MG63 (cell line): ENCODE measurements around the gene EPN1. TPM values are rescaled to one million over a fixed set of nuclear protein-coding genes. Genes with fewer than 3 reads are reported as not detected.

Source experiments
- DNase-seq: peaks from one replicate; pipeline ENCODE4 v3.0.0-alpha.2; 2020
- H3K27me3 ChIP-seq: fragments of 250-450 bp; sonication (Bioruptor Pico); 2 replicates; pipeline ENCODE4 v1.5.1; 2020; ENCODE audit warnings: mild to moderate bottlenecking, moderate library complexity
- H3K36me3 ChIP-seq: fragments of 250-450 bp; sonication (Bioruptor Pico); 2 replicates; pipeline ENCODE4 v1.5.1; 2020; ENCODE audit warnings: mild to moderate bottlenecking, moderate library complexity
- H3K4me3 ChIP-seq: fragments of 250-450 bp; sonication (Bioruptor Pico); 2 replicates; pipeline ENCODE4 v1.5.1; 2020; ENCODE audit warnings: mild to moderate bottlenecking, moderate library complexity
- H3K9me3 ChIP-seq: fragments of 250-450 bp; sonication (Bioruptor Pico); 2 replicates; pipeline ENCODE4 v1.5.1; 2020; ENCODE audit warnings: mild to moderate bottlenecking, moderate library complexity
- total RNA-seq: library from RNA; depleted of rRNA; stranded (reverse); fragments of >200 nt; shearing (Covaris generic); gene quantifications from 2 replicates; pipeline ENCODE4 v1.2.3, GENCODE V29; 2014; ENCODE audit warnings: low replicate concordance

The EPN1 gene
- total RNA-seq, 1 experiment from 2014 or later: 158 TPM

DNA sequence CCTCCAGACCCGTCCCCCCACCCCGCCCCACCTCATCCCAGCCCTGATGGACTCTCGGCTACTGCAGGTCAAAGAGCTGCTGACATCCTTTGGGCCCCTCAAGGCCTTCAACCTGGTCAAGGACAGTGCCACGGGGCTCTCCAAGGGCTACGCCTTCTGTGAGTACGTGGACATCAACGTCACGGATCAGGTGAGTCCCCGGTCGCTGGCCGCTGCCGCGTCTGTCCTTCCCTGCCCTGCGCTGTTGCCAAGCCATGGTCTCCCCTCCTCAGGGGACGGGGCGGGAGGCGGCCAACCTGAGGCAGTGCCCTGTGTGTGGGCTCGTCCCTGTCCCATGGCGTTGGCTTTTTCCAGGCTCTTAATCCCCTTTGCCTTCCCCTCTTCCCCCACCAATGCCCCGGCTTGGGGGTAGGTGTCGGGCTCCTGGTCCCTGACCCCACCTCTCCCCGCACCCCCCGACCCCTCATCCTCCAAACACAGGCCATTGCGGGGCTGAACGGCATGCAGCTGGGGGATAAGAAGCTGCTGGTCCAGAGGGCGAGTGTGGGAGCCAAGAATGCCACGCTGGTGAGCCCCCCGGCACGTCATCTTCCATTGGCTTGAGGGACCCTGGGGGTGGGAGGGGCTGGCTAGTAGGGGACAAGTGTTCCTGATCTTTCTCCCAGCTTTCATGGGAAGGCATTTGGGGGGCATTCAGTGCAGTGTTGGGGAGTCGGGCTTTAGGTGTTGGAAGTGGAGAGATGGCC is 6.2 kb upstream of the EPN1 start:
- Histone ChIP-seq H3K9me3 (no peaks in the 10 kb centered on the region), H3K36me3 (peaks cover 86% of the 10 kb centered on the region), H3K27me3 (no peaks in the 10 kb centered on the region), H3K4me3 (no peak overlapping the region)
- no peak for DNase-seq

DNA sequence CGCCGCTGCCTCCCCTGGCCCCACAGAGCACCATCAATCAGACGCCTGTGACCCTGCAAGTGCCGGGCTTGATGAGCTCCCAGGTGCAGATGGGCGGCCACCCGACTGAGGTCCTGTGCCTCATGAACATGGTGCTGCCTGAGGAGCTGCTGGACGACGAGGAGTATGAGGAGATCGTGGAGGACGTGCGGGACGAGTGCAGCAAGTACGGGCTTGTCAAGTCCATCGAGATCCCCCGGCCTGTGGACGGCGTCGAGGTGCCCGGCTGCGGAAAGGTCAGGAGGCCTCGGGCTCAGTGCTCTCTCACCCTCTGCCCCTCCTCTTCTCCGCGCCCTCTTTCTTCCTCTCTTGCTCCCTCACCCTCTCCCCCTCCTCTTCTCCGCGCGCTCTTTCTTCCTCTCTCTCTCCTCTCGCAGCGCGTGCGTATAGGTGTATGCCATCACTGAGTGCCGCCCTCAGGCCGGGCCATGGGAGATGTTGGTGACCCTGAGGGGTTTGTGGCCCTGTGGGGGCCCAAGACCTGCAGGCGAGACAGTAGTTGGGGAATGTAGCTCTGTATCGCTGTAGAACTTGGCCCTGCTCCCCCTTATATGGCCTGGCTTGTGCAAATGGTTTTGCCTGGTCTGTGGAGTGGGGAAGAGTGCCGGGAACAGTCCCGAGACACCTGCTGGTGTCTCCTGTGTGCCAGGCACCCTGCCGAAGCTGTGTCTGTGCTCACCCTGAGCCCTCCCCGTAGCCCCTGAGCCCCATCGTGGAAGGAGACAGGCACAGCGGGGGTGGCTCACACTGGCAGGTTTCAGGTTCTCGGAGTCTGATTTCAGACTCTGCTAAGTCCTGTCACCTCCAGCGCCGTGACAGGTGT is 5.4 kb upstream of the EPN1 start:
- no peaks in the 10 kb centered on the region for H3K27me3 ChIP-seq

DNA sequence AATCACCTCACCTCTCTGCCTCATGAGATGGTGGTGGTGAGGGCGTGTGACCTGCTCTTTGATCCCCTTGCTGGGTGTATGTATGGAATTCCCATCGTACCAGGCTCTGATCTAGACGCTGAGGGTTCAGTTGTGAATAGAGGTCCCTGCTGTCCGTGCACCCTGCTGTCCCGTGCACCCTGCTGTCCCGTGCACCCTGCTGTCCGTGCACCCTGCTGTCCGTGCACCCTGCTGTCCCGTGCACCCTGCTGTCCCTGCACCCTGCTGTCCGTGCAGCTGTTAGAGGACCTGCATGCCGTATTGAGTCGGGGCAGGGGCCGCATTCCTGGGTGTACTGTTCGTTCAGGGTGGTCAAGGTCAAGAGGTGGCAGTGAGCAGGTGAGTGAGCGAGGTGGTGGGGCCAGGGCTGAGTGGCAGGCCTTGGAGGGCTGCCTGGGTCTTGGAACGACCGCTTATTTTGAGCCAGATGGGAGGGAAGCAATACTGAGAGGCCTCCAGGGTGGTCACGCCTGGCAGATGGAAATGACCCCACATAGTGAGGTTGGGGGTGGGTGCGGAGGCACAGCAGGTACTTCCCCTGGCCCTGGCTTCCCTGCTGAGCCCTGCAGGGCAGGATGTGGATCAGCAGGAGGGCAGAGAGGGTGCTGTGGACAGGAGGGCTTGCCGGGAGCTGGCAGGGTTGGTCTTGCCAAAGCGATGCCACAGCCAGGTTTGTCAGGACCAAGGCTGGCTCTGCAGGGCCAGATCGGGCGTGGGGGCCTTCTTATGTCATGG is 4.6 kb upstream of the EPN1 start:
- H3K36me3 ChIP-seq: peaks cover 80% of the 10 kb centered on the region

More for the DNA sequence above, 5.4 kb upstream of the EPN1 start:
- peaks cover 82% of the 10 kb centered on the region for H3K36me3 ChIP-seq
- no peak for DNase-seq
- H3K4me3 ChIP-seq: no peak overlapping the region
- no peaks in the 10 kb centered on the region for H3K9me3 ChIP-seq

DNA sequence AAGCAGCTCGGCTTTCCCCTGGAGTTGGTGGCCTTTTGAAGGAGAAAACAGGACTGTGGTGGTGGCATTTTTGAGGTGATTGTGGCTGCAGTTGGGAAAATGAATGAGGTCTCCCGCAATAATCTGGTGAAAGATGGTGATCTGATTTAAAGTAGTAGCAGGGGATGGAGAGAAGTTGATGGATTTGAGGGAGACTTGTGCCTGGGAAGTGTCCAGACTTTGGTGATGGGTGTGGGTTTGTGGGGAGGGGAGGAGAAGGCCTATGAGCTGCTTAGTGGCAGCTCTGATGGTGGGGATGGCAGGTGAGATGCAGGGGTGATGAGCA is 4.0 kb upstream of the EPN1 start:
- peaks cover 75% of the 10 kb centered on the region for H3K36me3 ChIP-seq
- no peak for DNase-seq
- no peaks in the 10 kb centered on the region for H3K27me3 ChIP-seq
- H3K9me3 ChIP-seq: no peaks in the 10 kb centered on the region
- no peak overlapping the region for H3K4me3 ChIP-seq

More for the DNA sequence above, 4.6 kb upstream of the EPN1 start:
- Histone ChIP-seq H3K27me3 (no peaks in the 10 kb centered on the region), H3K9me3 (no peaks in the 10 kb centered on the region), H3K4me3 (no peak overlapping the region)
- DNase-seq: peak; percentile 26

DNA sequence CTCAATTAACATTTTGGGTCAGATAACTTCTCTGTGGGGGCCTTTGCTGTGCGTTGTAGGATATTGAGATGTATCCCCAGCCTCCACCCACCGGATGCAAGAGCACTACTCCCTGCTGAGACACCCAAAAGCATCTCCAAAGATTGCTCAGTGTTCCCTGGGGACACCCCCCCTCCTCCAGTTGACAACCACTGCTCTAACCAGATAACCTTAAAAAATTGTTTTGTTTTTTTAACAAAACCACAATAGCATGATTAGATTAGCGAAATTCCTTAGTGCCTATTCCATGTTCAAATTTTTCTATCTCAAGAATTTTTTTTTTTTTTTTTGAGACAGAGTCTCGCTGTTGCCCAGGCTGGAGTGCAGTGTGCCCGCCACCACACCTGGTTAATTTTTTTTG is 2.6 kb upstream of the EPN1 start:
- Histone ChIP-seq H3K9me3 (no peaks in the 10 kb centered on the region), H3K27me3 (no peaks in the 10 kb centered on the region), H3K36me3 (peaks cover 71% of the 10 kb centered on the region), H3K4me3 (no peak overlapping the region)
- no peak for DNase-seq

DNA sequence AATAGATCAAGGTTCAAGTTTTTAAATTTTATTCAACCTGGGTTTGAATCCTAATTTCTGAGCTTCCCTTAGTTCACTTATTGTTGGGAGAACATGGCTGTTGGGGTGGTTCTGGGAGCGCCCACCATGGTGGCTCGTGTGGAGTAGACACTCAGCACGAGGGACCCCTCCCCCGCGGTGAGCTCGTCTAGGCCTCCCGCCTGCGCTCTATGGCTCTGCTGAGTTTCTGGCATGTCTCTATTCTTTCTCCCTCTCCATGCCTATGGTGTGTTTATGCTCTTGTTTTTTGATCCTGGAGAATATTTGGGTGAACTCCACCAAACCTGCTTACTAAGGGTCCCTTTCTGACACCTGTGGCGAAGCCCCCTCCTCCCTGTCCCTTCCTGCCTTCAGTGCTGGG is 1.6 kb upstream of the EPN1 start:
- peaks cover 72% of the 10 kb centered on the region for H3K36me3 ChIP-seq

DNA sequence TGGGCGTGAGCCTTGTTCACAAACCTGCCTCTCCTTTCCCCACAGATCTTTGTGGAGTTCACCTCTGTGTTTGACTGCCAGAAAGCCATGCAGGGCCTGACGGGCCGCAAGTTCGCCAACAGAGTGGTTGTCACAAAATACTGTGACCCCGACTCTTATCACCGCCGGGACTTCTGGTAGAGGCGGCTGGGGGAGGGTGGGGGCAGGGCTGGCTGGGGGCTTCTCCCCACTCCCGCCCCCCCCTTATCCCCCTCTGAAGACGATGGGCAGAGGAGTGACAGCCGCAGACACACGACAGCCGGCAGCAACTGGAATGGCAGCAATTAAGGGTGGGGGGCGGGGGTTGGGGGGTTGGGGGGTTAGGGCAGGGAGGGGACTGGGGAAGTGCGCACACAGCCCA is 1.1 kb upstream of the EPN1 start:
- Histone ChIP-seq H3K9me3 (no peaks in the 10 kb centered on the region), H3K36me3 (peaks cover 72% of the 10 kb centered on the region), H3K4me3 (no peak overlapping the region), H3K27me3 (no peaks in the 10 kb centered on the region)
- DNase-seq: no peak

More for the DNA sequence above, 1.6 kb upstream of the EPN1 start:
- H3K4me3 ChIP-seq: no peak overlapping the region
- no peaks in the 10 kb centered on the region for H3K9me3 ChIP-seq
- no peak for DNase-seq
- H3K27me3 ChIP-seq: no peaks in the 10 kb centered on the region

DNA sequence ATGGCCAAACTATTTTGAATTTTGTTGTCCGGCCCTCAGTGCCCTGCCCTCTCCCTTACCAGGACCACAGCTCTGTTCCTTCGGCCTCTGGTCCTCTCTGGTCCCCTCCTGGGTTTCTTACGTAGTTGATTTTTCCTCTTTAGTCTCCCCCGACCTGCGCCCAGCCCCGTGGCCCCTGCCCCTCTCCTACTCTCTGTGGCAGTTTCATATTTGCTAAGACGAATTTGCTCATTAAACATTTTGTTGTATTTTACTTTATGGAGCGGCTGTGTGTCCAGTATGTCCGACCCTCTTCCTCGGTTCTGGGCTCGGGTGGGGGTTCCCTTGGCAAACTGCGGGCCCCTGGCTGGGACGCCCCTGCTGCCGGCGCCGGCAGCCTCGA is 576 bp upstream of the EPN1 start:
- H3K27me3 ChIP-seq: no peaks in the 10 kb centered on the region
- peak overlapping the region; percentile 77 for H3K4me3 ChIP-seq
- no peaks in the 10 kb centered on the region for H3K9me3 ChIP-seq
- H3K36me3 ChIP-seq: peaks cover 74% of the 10 kb centered on the region
- DNase-seq: no peak

DNA sequence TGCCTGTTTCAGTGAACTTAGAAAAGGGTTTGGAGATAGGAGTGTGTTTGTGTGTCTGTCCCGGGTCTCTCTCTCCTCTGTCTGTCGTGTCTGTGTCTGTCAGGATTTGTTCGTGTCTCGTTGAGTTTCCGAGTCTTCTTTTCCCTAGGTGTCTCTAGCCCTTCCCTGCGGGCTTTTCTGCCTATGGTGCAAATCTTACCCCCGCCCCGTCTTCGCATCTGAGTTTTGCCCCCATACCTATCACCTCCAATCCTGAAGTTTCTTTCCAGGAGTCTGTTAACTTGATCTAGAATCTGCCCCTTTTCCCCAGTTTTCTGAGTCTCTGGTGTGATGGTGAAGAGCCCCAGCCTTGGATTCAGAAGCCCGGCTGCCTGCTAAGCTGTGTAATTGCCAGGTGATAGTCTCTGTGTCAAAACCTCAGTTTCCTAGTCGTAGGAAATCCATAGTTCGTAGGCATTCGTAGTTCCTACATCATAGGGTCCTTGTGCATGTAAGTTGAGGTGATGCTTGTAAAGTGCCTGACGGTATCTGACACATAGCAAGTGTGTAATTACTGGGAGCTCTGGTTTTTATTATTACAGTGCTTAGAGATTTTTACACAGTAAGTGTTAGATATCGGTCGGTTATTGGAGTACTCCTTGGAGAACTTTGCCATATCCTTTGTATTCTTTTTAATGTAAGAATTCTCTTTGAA is 782 bp downstream of the EPN1 start:
- Histone ChIP-seq H3K27me3 (no peaks in the 10 kb centered on the region), H3K36me3 (peaks cover 76% of the 10 kb centered on the region), H3K9me3 (no peaks in the 10 kb centered on the region), H3K4me3 (peak overlapping the region; percentile 77)
- no peak for DNase-seq

DNA sequence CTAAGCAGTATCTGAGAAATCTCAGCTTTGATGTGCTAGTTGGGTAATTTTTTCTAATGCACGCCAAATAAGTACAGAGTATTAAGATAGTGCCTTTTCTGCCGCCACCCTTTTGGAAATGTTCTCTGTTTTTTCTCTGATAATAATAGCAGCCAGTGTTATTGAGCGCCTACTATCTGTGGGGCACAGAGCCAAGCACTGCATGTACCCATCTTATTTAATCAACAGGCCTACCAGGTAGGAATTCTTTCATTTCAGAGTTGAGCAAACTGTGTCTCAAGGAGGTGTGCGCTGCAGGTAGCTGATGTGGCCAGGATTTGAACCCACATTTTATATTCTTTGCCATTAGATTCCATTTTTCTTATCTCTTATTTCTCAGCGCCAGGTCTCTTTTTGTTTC is 1.4 kb downstream of the EPN1 start:
- peak overlapping the region; percentile 77 for H3K4me3 ChIP-seq
- H3K36me3 ChIP-seq: peaks cover 79% of the 10 kb centered on the region
- H3K27me3 ChIP-seq: no peaks in the 10 kb centered on the region
- DNase-seq: peak; percentile 33
- no peaks in the 10 kb centered on the region for H3K9me3 ChIP-seq

DNA sequence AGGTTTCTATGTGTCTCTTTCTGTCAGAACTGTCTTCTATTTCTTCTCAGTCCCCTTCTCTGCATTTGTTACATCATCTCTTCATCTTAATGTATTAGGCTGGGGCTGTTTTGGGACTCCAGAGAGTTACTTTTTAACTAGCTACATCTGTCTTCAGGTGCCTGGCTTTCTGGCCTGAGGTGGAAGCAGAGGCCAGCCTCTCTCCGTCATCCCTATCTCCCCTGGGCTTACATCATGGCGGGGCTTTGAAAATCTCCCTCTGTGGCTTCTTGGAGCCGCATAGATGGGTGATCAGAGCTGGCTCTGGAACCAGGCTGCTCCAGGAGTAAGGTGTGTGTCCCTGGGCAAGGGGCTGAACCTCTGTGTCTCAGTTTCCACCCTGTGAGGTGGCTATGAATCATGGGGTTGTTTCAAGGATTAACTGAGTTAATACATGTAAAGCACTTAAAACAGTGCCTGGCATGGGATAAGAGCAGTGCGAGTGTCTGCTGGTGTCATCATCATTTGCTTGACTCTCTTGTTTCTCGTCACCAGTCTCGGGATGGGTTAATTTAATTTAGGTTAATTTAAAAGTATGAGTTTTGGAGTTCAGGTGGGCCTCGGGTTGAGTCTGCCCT is 2.0 kb downstream of the EPN1 start:
- no peaks in the 10 kb centered on the region for H3K9me3 ChIP-seq
- H3K36me3 ChIP-seq: peaks cover 80% of the 10 kb centered on the region
- DNase-seq: no peak
- peak overlapping the region; percentile 77 for H3K4me3 ChIP-seq
- H3K27me3 ChIP-seq: no peaks in the 10 kb centered on the region

DNA sequence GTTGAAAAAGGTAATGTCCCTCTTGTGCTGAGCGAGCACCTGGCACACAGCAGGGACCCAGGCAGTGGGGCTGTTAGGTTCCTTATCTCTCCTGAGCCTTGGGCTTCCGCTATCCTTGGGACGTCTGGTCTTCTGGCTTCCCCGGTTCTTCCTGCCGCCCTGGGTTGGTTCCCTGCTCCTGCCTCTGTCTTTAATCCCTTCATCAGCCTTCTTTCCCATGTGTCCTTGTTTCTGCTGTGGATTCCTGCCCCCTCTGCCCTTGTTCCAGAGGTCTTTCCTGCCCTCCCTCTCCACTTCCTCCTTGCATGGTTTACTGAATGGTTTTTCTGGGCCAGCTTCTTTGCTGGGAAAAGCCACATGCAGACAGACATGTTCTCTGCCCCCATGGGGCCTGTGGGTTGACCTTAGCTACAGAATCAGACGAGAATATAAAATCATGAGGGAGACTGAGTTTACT is 2.6 kb downstream of the EPN1 start:
- no peaks in the 10 kb centered on the region for H3K27me3 ChIP-seq
- H3K9me3 ChIP-seq: no peaks in the 10 kb centered on the region
- no peak for DNase-seq
- no peak overlapping the region for H3K4me3 ChIP-seq
- H3K36me3 ChIP-seq: peaks cover 80% of the 10 kb centered on the region

DNA sequence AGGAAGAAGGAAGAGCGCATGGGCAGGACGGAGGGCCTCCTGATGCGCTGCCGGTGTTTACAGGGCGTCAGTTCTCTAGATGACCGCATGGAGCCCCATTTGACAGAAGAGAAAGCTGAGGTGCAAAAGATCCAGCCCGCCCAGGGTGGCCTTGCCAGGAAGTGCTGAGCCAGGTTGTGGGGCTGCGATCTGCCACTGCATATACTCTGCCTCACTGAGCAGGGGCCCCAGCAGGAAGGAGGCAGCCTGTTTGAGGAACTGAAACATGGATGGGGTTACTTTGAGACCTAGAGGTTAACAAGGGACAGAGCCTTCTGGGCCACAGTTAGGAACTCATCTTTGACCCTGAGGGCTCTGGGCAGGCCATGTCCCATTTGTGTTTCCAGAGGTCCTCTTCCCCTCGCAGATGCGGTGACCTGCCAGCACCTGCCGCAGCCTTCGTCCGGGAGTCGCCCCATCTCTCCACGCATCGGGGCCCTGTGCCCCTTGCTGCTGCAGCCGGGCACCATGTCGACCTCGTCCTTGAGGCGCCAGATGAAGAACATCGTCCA is 3.2 kb downstream of the EPN1 start:
- no peak overlapping the region for H3K4me3 ChIP-seq
- peaks cover 80% of the 10 kb centered on the region for H3K36me3 ChIP-seq
- DNase-seq: no peak
- no peaks in the 10 kb centered on the region for H3K9me3 ChIP-seq
- H3K27me3 ChIP-seq: no peaks in the 10 kb centered on the region

DNA sequence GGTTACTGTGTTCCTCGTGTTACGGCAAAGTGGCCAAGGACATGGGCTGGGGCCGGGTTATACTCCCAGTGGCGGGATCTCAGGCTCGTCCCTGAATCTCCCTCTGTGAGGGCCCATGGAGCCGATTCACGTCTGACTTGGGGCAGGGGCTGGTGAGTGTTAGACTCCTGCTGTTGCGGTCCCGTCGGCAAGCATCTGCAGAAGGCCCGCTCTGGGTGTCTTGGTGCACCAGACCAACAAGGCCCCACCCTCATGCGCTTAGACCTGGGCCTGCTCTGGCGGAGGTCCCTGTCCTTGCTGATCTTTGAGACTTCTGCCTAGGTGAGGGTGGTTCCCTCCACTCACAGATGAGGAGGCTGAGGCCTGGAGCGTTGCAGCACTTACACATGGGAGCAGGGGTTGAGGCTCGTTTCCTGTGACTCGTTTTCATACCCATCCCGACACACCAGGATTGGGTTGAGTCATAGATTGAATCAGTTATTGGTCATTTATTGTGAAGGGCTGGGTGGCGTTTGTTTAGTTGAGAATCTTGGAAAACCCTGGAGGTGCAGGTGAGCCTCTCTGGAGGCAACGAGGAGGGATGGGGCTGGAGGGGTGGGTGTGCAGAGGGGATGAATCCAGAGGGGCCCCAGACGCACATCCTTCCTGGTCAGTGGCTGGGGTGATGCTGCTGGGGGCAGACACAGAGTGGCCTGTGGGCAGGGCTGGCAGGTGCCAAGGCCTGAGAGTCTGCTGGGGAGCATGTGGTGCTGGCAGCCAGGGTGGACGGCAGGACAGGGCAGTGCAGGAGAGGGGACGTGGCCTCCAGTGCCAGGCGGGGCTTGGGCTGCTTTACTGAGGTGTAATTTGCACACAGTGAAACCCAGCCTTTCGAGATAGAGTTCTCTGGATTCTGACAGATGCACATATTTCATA is 4.6 kb downstream of the EPN1 start:
- no peak overlapping the region for H3K4me3 ChIP-seq
- H3K9me3 ChIP-seq: no peaks in the 10 kb centered on the region
- peak; percentile 33 for DNase-seq
- H3K36me3 ChIP-seq: peaks cover 82% of the 10 kb centered on the region
- H3K27me3 ChIP-seq: no peaks in the 10 kb centered on the region
